K562 (cell line): Measurements from ENCODE around the gene CDPF1. TPM values are rescaled to one million over a fixed set of nuclear protein-coding genes. Genes with fewer than 3 reads are reported as not detected.
A peak's percentile ranks its signal among the peaks of the same experiment; 100 is the strongest.

Experiments
- ATAC-seq: fragments of 200-7000 bp; cut with Tn5 transposase; 3 replicates; pipeline ENCODE4 v1.9.1; 2020; ENCODE audit warnings: moderate library complexity
- BruUV-seq: library from RNA; stranded (reverse); fragments of 400-500 nt; replicated peaks from 2 replicates; lab custom pipeline; 2021; lab: Mats Ljungman, UMichigan
- CTCF ChIA-PET: fragments of 300-600 bp; formaldehyde crosslinking; extraction: SDS; loops from one replicate; lab custom pipeline; 2021; ENCODE audit warnings: low intra/inter-chr PET ratio; lab: Yijun Ruan, JAX
- POLR2A ChIA-PET: fragments of 300-600, 350-650 bp; sonication (Branson Sonifier 250); formaldehyde crosslinking; extraction: SDS; loops from one replicate; lab custom pipeline; 2021; ENCODE audit warnings: antibody characterized with exemption, inconsistent platforms; lab: Yijun Ruan, JAX
- DNase-seq, 4 experiments: peaks; one replicate each; pipeline versions ENCODE4 v3.0.0 to v3.0.0-alpha.2; 2011 to 2018; ENCODE audit warnings: low spot score in 3 of 4, mixed read lengths in 3 of 4; ENCODE audit errors: extremely low read depth in 1 of 4
- FAIRE-seq: peaks from 2 replicates; lab custom pipeline; 2011; peaks lifted over from hg19 to GRCh38; lab: Jason Lieb, UNC
- H2AFZ ChIP-seq: 2 replicates; pipeline ENCODE4 v1.6.0; 2011; ENCODE audit warnings: low read depth, low read length, control low read depth, inconsistent platforms
- H3K27ac ChIP-seq: fragments of 200-600 bp; 3 replicates; pipeline ENCODE4 v1.8.0; 2011; ENCODE audit warnings: low read depth, mild to moderate bottlenecking, control low read depth, inconsistent platforms, low read length, moderate library complexity, mixed read lengths; ENCODE audit errors: extremely low read depth
- H3K27me3 ChIP-seq, 2 experiments: fragments of 300-600 bp in 1 of 2; 2 replicates in 1 of 2; 3 replicates in 1 of 2; pipeline versions ENCODE4 v1.6.0 to v1.8.0; 2011; ENCODE audit warnings: inconsistent platforms in 2 of 2, low read length in 2 of 2, mild to moderate bottlenecking in 1 of 2, mixed read lengths in 1 of 2, moderate library complexity in 1 of 2; ENCODE audit not compliant: control insufficient read depth in 2 of 2, insufficient read depth in 2 of 2
- H3K36me3 ChIP-seq: fragments of 300-600 bp; 3 replicates; pipeline ENCODE4 v1.8.0; 2011; ENCODE audit warnings: mild to moderate bottlenecking, low read length, inconsistent platforms; ENCODE audit not compliant: control insufficient read depth, insufficient read depth
- H3K4me1 ChIP-seq, 2 experiments: fragments of 200-600 bp in 1 of 2; replicated peaks in 1 of 2; 2 replicates in 1 of 2; 3 replicates in 1 of 2; pipeline versions ENCODE4 v1.5.1 to v1.8.0; 2011; ENCODE audit warnings: inconsistent platforms in 2 of 2, low read length in 2 of 2, mild to moderate bottlenecking in 1 of 2, mixed read lengths in 1 of 2, moderate library complexity in 1 of 2; ENCODE audit not compliant: control insufficient read depth in 2 of 2, insufficient read depth in 2 of 2
- H3K4me2 ChIP-seq: 2 replicates; pipeline ENCODE4 v1.6.1; 2011; ENCODE audit warnings: low read length, control low read depth, inconsistent platforms, mixed read lengths; ENCODE audit not compliant: insufficient read depth
- H3K4me3 ChIP-seq: fragments of 200-600 bp; sonication (generic), shearing (Covaris generic); 2 replicates; pipeline ENCODE4 v1.5.1; 2016; ENCODE audit warnings: control low read depth, inconsistent platforms
- H3K79me2 ChIP-seq: fragments of 200-600 bp; 3 replicates; pipeline ENCODE4 v1.8.0; 2011; ENCODE audit warnings: low read length, inconsistent platforms; ENCODE audit not compliant: control insufficient read depth, insufficient read depth
- H3K9ac ChIP-seq, 2 experiments: 2 replicates each; pipeline versions ENCODE4 v1.6.0 to v1.6.1; 2011; ENCODE audit warnings: low read depth in 2 of 2, low read length in 2 of 2, control low read depth in 1 of 2, inconsistent platforms in 1 of 2, mild to moderate bottlenecking in 1 of 2, mixed read lengths in 1 of 2; ENCODE audit not compliant: insufficient read depth in 1 of 2
- H3K9me1 ChIP-seq: one replicate; pipeline ENCODE4 v1.6.0; 2011; ENCODE audit warnings: inconsistent platforms, mild to moderate bottlenecking, low read length, moderate library complexity; ENCODE audit not compliant: control insufficient read depth, insufficient read depth
- H3K9me3 ChIP-seq: replicated peaks from 2 replicates; pipeline ENCODE4 v1.5.1; 2011; ENCODE audit warnings: low read depth, low read length, inconsistent platforms; ENCODE audit not compliant: control insufficient read depth, insufficient read depth
- H4K20me1 ChIP-seq: replicated peaks from 2 replicates; pipeline ENCODE4 v1.6.1; 2011; ENCODE audit warnings: low read length, inconsistent platforms, mixed read lengths; ENCODE audit not compliant: control insufficient read depth, insufficient read depth
- CREM ChIP-seq: IDR thresholded peaks from 2 replicates; pipeline ENCODE4 v1.6.1; 2014; ENCODE audit warnings: antibody characterized with exemption, low read depth
- KDM1A ChIP-seq, 2 experiments: fragments of 450-650 bp; IDR thresholded peaks; 2 replicates each; pipeline ENCODE4 v1.6.1; 2016; ENCODE audit warnings: mild to moderate bottlenecking in 2 of 2
- MAX ChIP-seq: sonication (generic); formaldehyde crosslinking; IDR thresholded peaks from 2 replicates; pipeline ENCODE4 v1.9.0; 2022; ENCODE audit warnings: mild to moderate bottlenecking, missing genetic modification reagents
- RNF2 ChIP-seq: sonication (generic); IDR thresholded peaks from 2 replicates; pipeline ENCODE4 v1.6.1; 2016
- SAFB2 ChIP-seq: fragments of 200-400 bp; formaldehyde crosslinking; IDR thresholded peaks from 2 replicates; pipeline ENCODE4 v1.6.1; 2018; ENCODE audit warnings: borderline replicate concordance, low read length, low read depth, moderate library complexity; ENCODE audit not compliant: severe bottlenecking
- WGBS: fragments of 100-300 bp; shearing (Covaris generic); methylation state at CpG from one replicate; pipeline ENCODE4 v1.1.6; 2016; ENCODE audit warnings: low coverage, mixed read lengths; ENCODE audit not compliant: insufficient coverage; ENCODE audit errors: missing lambda C conversion rate; 5-methylcytosine and 5-hydroxymethylcytosine counted together
- in situ Hi-C: fragments of 300-500 bp; cut with MboI; formaldehyde crosslinking; loops from 4 replicates; pipeline ENCODE4 v1.15.0; 2018; ENCODE audit warnings: inconsistent platforms, mixed read lengths
- intact Hi-C: fragments of 100-400 bp; cut with micrococcal nuclease; formaldehyde crosslinking; loops from 2 replicates; pipeline ENCODE4 v1.14.2; 2022
- polyA plus RNA-seq, 8 experiments: library from polyadenylated mRNA; depleted of rRNA in 4 of 8; stranded (reverse) in 5 of 8; unstranded in 3 of 8; fragments of >200 nt; fragmentation: Nextera tagmentation in 2 of 8; fragmentation: Illumina TruSeq in 1 of 8; extraction: Ambion mirVana in 2 of 8; extraction: Trizol in 1 of 8; gene quantifications; 2 replicates each; pipeline versions ENCODE4 v1.2.1 to v1.2.3, GENCODE V29; 2011 to 2014; ENCODE audit warnings: inconsistent platforms in 1 of 8, missing spikeins in 1 of 8
- total RNA-seq, 7 experiments: library from RNA; depleted of rRNA in 6 of 7; stranded (reverse); fragments of >200 nt in 6 of 7; fragmentation: Illumina TruSeq in 2 of 7; extraction: Trizol in 2 of 7; gene quantifications; 2 replicates each; pipeline versions ENCODE4 v1.2.1 to v1.2.3, GENCODE V29; 2011 to 2021; ENCODE audit warnings: low replicate concordance in 1 of 7

Gene CDPF1
- total and polyA plus RNA-seq, 9 of the 15 experiments (the other 6 are each of a cell fraction or from before 2014, with no cell fraction given): 0.84 to 19.5 (median 9.1) TPM

- Histone ChIP-seq H3K36me3 (no peaks in the 10 kb centered on the region), H3K4me2 (no peak overlapping the region), H3K79me2 (no peaks in the 10 kb centered on the region), H3K27ac (no peak overlapping the region)
- 76% methylated on average over 7 of the region's 7 CpGs for WGBS
- TF ChIP-seq KDM1A (IDR thresholded peaks at IDR 0.05): peak in 1 of 2 experiments; percentile 37; a peak in 1 of 4 replicates
- TF ChIP-seq SAFB2: no peak
- TF ChIP-seq MAX (CRISPR knock-in tag): 0 out of 2 replicates have a peak, but pooled peaks have one; percentile 26
- TF ChIP-seq, all 486 proteins: peak for 2
- intact Hi-C loops: no loop called here
- in situ Hi-C loops: no loop called here
- Histone ChIP-seq H3K4me1 (peaks cover 0 to 10% of the 10 kb centered on the region in 2 experiments; a peak in 2 of 5 replicates), H3K9ac (no peak overlapping the region), H3K4me3 (no peak overlapping the region), H3K27me3 (no peaks in the 10 kb centered on the region), H3K9me3 (no peaks in the 10 kb centered on the region), H4K20me1 (no peaks in the 10 kb centered on the region), H2AFZ (no peak overlapping the region), H3K9me1 (no peaks in the 10 kb centered on the region)
- FAIRE-seq: no peak
- no peak for DNase-seq
- BruUV-seq: no TSS peak
- POLR2A ChIA-PET: no interaction called here
- ATAC-seq: no peak
- CTCF ChIA-PET: no interaction called here
These were observed 24.5 kb downstream of the CDPF1 start for GRCh38 chr22:46225631-46226030.

- Histone ChIP-seq H3K4me1 (peaks cover 0 to 10% of the 10 kb centered on the region in 2 experiments; a peak in 2 of 5 replicates), H3K27ac (no peak overlapping the region), H3K9me3 (no peaks in the 10 kb centered on the region), H3K36me3 (no peaks in the 10 kb centered on the region), H3K4me2 (no peak overlapping the region)
- intact Hi-C loops: no loop called here
- no peak for FAIRE-seq
- CTCF ChIA-PET: no interaction called here
- TF ChIP-seq RNF2 (no peak), CREM (no peak)
- TF ChIP-seq, all 486 proteins: peak for 0
- BruUV-seq: no TSS peak
- Histone ChIP-seq H2AFZ (no peak overlapping the region), H4K20me1 (no peaks in the 10 kb centered on the region), H3K4me3 (no peak overlapping the region), H3K27me3 (no peaks in the 10 kb centered on the region), H3K9ac (no peak overlapping the region), H3K9me1 (no peaks in the 10 kb centered on the region), H3K79me2 (no peaks in the 10 kb centered on the region)
- DNase-seq: no peak
- in situ Hi-C loops: no loop called here
- WGBS: 66% methylated on average over 3 of the region's 10 CpGs
- no peak for ATAC-seq
- POLR2A ChIA-PET: no interaction called here
These were observed 25.2 kb downstream of the CDPF1 start for GRCh38 chr22:46224898-46225290.
